ENCODE data around the gene FSHB. TPM values are rescaled to one million over a fixed set of nuclear protein-coding genes. Genes with fewer than 3 reads are reported as not detected.
A peak's percentile ranks its signal among the peaks of the same experiment; 100 is the strongest.
"Not testable (repeated sequence)": the region's sequence is repeated elsewhere in the genome, so short reads cannot be mapped to it uniquely, and the experiment has no call there.

FSHB gene
- total RNA-seq = not detected

GRCh38 chr11:30230714-30231113, at the start of gene FSHB:
TSS of gene FSHB (plus strand) at chr11:30231014. CDS start at chr11:30231903, 889 bp downstream.
- DNase-seq (no peak), ATAC-seq (no peak)
- Mint-ChIP-seq H3K36me3 (ENCODE audit: insufficient read depth) (no peaks in the 10 kb centered on the region), H3K9me3 (no peaks in the 10 kb centered on the region), H3K4me3 (no peak within 1 kb of the TSS), H3K27me3 (ENCODE audit: low read depth) (peaks cover 10% of the 10 kb centered on the region), H3K4me1 (ENCODE audit: low read depth) (no peaks in the 10 kb centered on the region)

GRCh38 chr11:30186748-30187147, 44.1 kb upstream of the FSHB start:
- Mint-ChIP-seq H3K27me3 (ENCODE audit: low read depth) (no peaks in the 10 kb centered on the region), H3K36me3 (ENCODE audit: insufficient read depth) (no peaks in the 10 kb centered on the region)

GRCh38 chr11:30192620-30193019, 38.2 kb upstream of the FSHB start:
- no peaks in the 10 kb centered on the region for H3K9me3 Mint-ChIP-seq
- ATAC-seq (no peak), DNase-seq (no peak)
- no peaks in the 10 kb centered on the region for H3K36me3 Mint-ChIP-seq (ENCODE audit: insufficient read depth)
- no peaks in the 10 kb centered on the region for H3K27me3 Mint-ChIP-seq (ENCODE audit: low read depth)
- no peak overlapping the region for H3K4me3 Mint-ChIP-seq
- H3K4me1 Mint-ChIP-seq (ENCODE audit: low read depth) = no peaks in the 10 kb centered on the region

More at GRCh38 chr11:30186748-30187147, 44.1 kb upstream of the FSHB start:
- ATAC-seq = no peak
- H3K9me3 Mint-ChIP-seq = peaks cover 11% of the 10 kb centered on the region
- H3K4me1 Mint-ChIP-seq (ENCODE audit: low read depth) = no peaks in the 10 kb centered on the region
- no peak overlapping the region for H3K4me3 Mint-ChIP-seq
- DNase-seq = no peak

GRCh38 chr11:30196400-30197206, 34.2 kb upstream of the FSHB start:
- Mint-ChIP-seq H3K4me1 (ENCODE audit: low read depth) (no peaks in the 10 kb centered on the region), H3K9me3 (no peaks in the 10 kb centered on the region)
- ATAC-seq = peak; percentile 46 to 69

GRCh38 chr11:30197869-30198268, 32.9 kb upstream of the FSHB start:
- Mint-ChIP-seq H3K9me3 (no peaks in the 10 kb centered on the region), H3K4me3 (no peak overlapping the region), H3K4me1 (ENCODE audit: low read depth) (no peaks in the 10 kb centered on the region), H3K27me3 (ENCODE audit: low read depth) (no peaks in the 10 kb centered on the region), H3K36me3 (ENCODE audit: insufficient read depth) (no peaks in the 10 kb centered on the region)
- DNase-seq (no peak), ATAC-seq (no peak)

More at GRCh38 chr11:30196400-30197206, 34.2 kb upstream of the FSHB start:
- peak; percentile 7 for DNase-seq
- no peaks in the 10 kb centered on the region for H3K27me3 Mint-ChIP-seq (ENCODE audit: low read depth)
- no peak overlapping the region for H3K4me3 Mint-ChIP-seq
- H3K36me3 Mint-ChIP-seq (ENCODE audit: insufficient read depth) = no peaks in the 10 kb centered on the region

GRCh38 chr11:30202989-30203388, 27.8 kb upstream of the FSHB start:
- not testable (repeated sequence) for H3K36me3 Mint-ChIP-seq (ENCODE audit: insufficient read depth); H3K4me1 Mint-ChIP-seq (ENCODE audit: low read depth); H3K27me3 Mint-ChIP-seq (ENCODE audit: low read depth); H3K4me3 Mint-ChIP-seq; H3K9me3 Mint-ChIP-seq; ATAC-seq; DNase-seq

- no peaks in the 10 kb centered on the region for H3K9me3 Mint-ChIP-seq
- ATAC-seq (no peak), DNase-seq (no peak)
- no peaks in the 10 kb centered on the region for H3K4me1 Mint-ChIP-seq (ENCODE audit: low read depth)
- no peaks in the 10 kb centered on the region for H3K36me3 Mint-ChIP-seq (ENCODE audit: insufficient read depth)
- no peaks in the 10 kb centered on the region for H3K27me3 Mint-ChIP-seq (ENCODE audit: low read depth)
- no peak overlapping the region for H3K4me3 Mint-ChIP-seq
These were observed 27.0 kb upstream of the FSHB start for GRCh38 chr11:30203850-30204249.

GRCh38 chr11:30206249-30206996, 24.4 kb upstream of the FSHB start:
- Mint-ChIP-seq H3K36me3 (ENCODE audit: insufficient read depth) (no peaks in the 10 kb centered on the region), H3K4me3 (no peak overlapping the region), H3K27me3 (ENCODE audit: low read depth) (no peaks in the 10 kb centered on the region), H3K4me1 (ENCODE audit: low read depth) (no peaks in the 10 kb centered on the region), H3K9me3 (no peaks in the 10 kb centered on the region)
- DNase-seq (no peak), ATAC-seq (no peak)

GRCh38 chr11:30210357-30210756, 20.5 kb upstream of the FSHB start:
- H3K36me3 Mint-ChIP-seq (ENCODE audit: insufficient read depth) = no peaks in the 10 kb centered on the region
- H3K9me3 Mint-ChIP-seq = no peaks in the 10 kb centered on the region
- DNase-seq (no peak), ATAC-seq (no peak)
- H3K4me1 Mint-ChIP-seq (ENCODE audit: low read depth) = no peaks in the 10 kb centered on the region
- no peaks in the 10 kb centered on the region for H3K27me3 Mint-ChIP-seq (ENCODE audit: low read depth)
- H3K4me3 Mint-ChIP-seq = no peak overlapping the region

- Mint-ChIP-seq H3K27me3 (ENCODE audit: low read depth) (peaks cover 2% of the 10 kb centered on the region), H3K4me3 (no peak overlapping the region), H3K36me3 (ENCODE audit: insufficient read depth) (no peaks in the 10 kb centered on the region), H3K9me3 (no peaks in the 10 kb centered on the region), H3K4me1 (ENCODE audit: low read depth) (no peaks in the 10 kb centered on the region)
- ATAC-seq (no peak), DNase-seq (no peak)
These were observed 14.3 kb upstream of the FSHB start for GRCh38 chr11:30216534-30216933.

- H3K4me3 Mint-ChIP-seq = no peak overlapping the region
- no peaks in the 10 kb centered on the region for H3K9me3 Mint-ChIP-seq
- ATAC-seq (no peak), DNase-seq (no peak)
- H3K4me1 Mint-ChIP-seq (ENCODE audit: low read depth) = no peaks in the 10 kb centered on the region
- H3K27me3 Mint-ChIP-seq (ENCODE audit: low read depth) = peaks cover 2% of the 10 kb centered on the region
- no peaks in the 10 kb centered on the region for H3K36me3 Mint-ChIP-seq (ENCODE audit: insufficient read depth)
These were observed 12.5 kb upstream of the FSHB start for GRCh38 chr11:30218278-30218677.

GRCh38 chr11:30225642-30226041, 5.2 kb upstream of the FSHB start:
- no peak overlapping the region for H3K4me3 Mint-ChIP-seq
- DNase-seq (no peak), ATAC-seq (no peak)
- no peaks in the 10 kb centered on the region for H3K36me3 Mint-ChIP-seq (ENCODE audit: insufficient read depth)
- H3K4me1 Mint-ChIP-seq (ENCODE audit: low read depth) = no peaks in the 10 kb centered on the region
- H3K27me3 Mint-ChIP-seq (ENCODE audit: low read depth) = peaks cover 10% of the 10 kb centered on the region
- H3K9me3 Mint-ChIP-seq = no peaks in the 10 kb centered on the region

- ATAC-seq = no peak
- DNase-seq = no peak
- H3K27me3 Mint-ChIP-seq (ENCODE audit: low read depth) = peaks cover 10% of the 10 kb centered on the region
- H3K9me3 Mint-ChIP-seq = no peaks in the 10 kb centered on the region
- H3K4me1 Mint-ChIP-seq (ENCODE audit: low read depth) = no peaks in the 10 kb centered on the region
- H3K4me3 Mint-ChIP-seq = no peak overlapping the region
- no peaks in the 10 kb centered on the region for H3K36me3 Mint-ChIP-seq (ENCODE audit: insufficient read depth)
These were observed 2.4 kb upstream of the FSHB start for GRCh38 chr11:30228323-30228884.

- no peak overlapping the region for H3K4me3 Mint-ChIP-seq
- no peak for DNase-seq
- H3K4me1 Mint-ChIP-seq (ENCODE audit: low read depth) = no peaks in the 10 kb centered on the region
- H3K36me3 Mint-ChIP-seq (ENCODE audit: insufficient read depth) = no peaks in the 10 kb centered on the region
- no peak for ATAC-seq
- peaks cover 2% of the 10 kb centered on the region for H3K27me3 Mint-ChIP-seq (ENCODE audit: low read depth)
- H3K9me3 Mint-ChIP-seq = no peaks in the 10 kb centered on the region
These were observed 8.2 kb downstream of the FSHB start for GRCh38 chr11:30239025-30239424.

- H3K4me3 Mint-ChIP-seq = no peak overlapping the region
- H3K4me1 Mint-ChIP-seq (ENCODE audit: low read depth) = no peaks in the 10 kb centered on the region
- ATAC-seq = no peak
- no peak for DNase-seq
- no peaks in the 10 kb centered on the region for H3K9me3 Mint-ChIP-seq
- H3K27me3 Mint-ChIP-seq (ENCODE audit: low read depth) = no peaks in the 10 kb centered on the region
- no peaks in the 10 kb centered on the region for H3K36me3 Mint-ChIP-seq (ENCODE audit: insufficient read depth)
These were observed 13.5 kb downstream of the FSHB start for GRCh38 chr11:30244265-30244664.

All from activated T-cell treated with anti-CD3 and anti-CD28 coated beads, Interleukin-2, amount 50 U/mL, for 4 hours (primary cell).